GM12872 (cell line): ENCODE results near the gene RAE1.

Experiments used
- TF ChIP-seq, protein P1 (sequence below): IDR thresholded peaks from 3 replicates; pipeline ENCODE4 v1.5.1; 2011; ENCODE audit warnings: low read depth, mild to moderate bottlenecking, low read length, moderate library complexity; ENCODE audit not compliant: insufficient read depth

The RAE1 gene

DNA sequence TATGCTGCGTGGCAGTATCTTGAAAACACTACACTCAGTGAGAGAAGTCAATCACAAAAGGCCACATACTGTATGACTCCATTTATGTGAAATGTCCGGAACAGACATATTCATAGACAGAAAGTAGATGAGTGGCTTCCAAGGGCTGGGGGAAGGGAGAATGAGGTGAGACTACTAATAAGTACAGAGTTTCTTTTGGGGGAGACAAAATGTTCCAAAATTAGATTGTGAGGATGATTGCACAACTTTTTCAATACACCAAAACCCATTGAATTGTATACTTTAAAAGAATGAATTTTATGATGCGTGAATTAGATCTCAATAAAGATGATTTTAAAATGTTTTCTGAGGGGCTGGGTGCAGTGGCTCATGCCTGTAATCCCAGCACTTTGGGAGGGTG is 30.7 kb upstream of the RAE1 start:
- TF ChIP-seq, protein P1, sequence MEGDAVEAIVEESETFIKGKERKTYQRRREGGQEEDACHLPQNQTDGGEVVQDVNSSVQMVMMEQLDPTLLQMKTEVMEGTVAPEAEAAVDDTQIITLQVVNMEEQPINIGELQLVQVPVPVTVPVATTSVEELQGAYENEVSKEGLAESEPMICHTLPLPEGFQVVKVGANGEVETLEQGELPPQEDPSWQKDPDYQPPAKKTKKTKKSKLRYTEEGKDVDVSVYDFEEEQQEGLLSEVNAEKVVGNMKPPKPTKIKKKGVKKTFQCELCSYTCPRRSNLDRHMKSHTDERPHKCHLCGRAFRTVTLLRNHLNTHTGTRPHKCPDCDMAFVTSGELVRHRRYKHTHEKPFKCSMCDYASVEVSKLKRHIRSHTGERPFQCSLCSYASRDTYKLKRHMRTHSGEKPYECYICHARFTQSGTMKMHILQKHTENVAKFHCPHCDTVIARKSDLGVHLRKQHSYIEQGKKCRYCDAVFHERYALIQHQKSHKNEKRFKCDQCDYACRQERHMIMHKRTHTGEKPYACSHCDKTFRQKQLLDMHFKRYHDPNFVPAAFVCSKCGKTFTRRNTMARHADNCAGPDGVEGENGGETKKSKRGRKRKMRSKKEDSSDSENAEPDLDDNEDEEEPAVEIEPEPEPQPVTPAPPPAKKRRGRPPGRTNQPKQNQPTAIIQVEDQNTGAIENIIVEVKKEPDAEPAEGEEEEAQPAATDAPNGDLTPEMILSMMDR, result no peak

DNA sequence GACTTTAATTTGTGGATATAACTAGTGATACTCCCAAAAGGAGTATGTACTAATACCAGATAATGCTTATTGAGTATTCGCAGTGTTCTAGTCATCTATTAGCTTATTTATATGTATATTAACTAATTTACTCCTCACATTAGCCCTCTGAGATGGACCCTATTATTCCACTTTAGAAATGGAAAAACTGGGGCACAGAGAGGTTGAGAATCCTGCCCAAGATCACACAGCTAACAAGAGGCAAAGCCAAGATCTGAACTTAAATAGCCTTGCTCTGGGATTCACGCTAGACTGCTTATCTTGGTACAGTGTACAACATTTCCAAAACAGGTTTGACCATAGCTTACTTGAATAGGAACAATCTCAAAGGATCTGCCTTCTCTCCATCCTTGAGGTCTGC is 29.9 kb upstream of the RAE1 start:
- TF ChIP-seq, protein P1, result no peak

DNA sequence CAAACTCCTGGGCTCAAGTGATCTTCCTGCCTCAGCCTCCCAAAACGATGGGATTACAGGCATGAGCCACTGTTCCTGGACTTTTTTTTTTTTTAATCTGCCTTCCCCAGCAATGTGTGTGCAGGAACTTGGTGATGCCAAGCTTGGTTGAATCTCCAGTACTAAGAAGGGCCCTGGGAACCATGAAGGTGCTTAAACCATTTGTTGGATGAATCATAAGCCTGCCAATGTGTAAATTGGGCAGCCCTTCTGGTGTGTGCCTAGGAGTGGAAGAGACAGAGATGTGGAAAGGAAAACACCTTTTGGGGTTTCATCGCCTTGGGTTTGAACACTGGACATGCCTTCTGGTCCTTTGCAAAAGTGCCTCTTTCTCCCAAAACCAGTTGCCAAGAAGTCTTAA is 28.6 kb upstream of the RAE1 start:
- TF ChIP-seq, protein P1, result no peak

DNA sequence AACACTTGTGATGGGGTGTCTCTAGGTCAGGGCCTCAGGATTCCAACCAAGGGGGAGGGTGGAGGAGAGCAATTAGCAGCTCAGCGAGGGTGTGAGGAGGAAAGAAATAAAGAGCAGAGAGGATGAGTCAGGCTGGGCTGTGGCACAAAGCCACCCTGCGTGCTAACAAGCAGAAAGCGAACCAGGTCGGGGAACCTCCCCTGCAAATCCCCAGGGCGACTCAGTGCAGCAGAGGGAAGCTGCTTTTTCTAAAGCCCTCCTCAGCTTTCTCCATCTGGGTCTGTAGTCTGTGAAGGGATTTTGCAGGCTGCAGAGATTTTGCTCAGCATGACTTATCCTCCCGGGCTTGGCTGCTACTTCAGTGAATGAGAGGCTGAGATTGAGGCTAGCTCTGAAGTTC is 28.0 kb upstream of the RAE1 start:
- TF ChIP-seq, protein P1, result no peak

DNA sequence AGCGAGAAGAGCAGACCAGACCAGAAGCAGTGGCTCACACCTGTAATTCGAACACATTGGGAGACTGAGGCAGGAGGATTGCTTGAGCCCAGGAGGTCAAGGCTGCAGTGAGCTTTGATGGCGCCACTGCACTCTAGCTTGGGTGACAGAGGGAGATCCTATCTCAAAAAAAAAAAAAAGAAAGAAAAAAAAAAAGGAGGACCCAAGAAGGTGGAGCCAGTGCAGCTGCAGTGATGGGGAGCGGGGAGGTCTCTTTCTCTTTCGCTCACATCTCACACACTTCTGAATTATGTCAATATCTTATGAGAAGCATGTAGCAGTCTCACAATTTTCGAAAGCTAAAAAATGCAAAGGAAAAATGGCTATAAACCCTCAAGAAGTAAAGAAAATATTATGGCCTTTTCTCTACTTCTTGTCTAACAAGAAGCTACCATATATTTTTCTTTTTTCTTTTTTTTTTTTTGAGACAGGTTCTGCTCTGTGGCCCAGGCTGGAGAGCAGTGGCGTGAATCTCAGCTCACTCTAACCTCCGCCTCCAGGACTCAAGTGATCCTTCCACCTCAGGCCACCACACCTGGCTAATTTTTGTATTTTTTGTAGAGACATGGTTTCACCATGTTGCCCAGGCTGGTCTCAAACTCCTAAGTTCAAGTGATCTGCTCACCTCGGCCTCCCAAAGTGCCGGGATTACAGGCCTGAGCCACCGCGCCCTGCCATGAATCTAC is 25.3 kb upstream of the RAE1 start:
- TF ChIP-seq, protein P1, result no peak

DNA sequence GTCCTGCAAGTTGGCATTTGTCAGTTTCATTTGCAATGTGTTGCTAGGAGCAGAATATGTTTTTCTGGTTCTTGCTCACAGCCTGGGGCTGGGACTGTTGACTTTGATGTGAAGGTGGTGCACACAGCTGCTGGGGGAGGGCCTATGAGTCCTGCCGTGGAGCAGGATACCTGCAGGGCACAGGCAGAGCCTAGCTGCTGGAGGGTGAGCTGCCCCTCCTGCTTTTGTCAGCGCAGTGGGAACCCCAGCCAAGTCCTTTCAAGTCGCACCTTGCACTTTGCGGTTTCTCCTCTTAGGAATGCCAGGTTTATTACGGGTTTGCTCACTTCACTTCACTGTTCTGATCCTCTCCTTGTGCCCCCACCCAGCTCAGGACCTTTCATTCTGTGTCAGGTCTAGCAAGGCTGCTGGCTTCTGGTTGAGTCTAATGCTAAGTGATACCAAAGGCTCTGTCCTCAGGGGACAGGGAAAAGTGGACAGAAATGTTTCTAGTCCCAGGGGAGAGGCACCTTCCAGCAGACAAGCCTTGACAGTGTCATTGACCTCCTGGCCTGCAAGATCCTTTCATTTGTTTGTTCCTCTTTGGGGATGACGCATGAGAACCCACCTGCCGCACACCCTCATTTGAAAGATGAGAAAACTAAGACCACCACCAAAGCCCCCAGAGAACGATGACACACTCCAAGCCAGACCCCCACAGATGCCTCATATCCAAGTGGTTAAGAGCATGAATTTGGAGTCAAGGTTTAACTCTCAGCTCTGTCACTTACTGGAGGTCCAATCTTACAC is 24.2 kb upstream of the RAE1 start:
- TF ChIP-seq, protein P1, result no peak

DNA sequence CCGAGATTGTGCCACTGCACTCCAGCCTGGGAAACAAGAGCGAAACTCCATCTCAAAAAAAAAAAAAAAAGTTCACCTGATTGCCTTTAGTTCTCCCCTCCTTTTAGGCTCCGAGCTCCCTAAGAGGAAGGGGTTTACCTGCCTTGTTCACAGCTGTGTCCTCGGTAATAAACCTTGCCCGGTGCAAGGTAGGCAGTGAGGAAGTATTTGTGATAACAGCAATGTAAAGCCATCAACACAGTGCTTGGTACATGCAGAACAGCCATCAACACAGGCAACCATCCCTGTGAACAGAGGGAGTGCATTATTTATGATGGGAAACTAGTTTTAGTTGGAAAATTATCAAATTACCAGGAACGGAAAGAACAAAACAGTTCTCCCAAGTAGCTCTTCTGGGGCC is 23.2 kb upstream of the RAE1 start:
- TF ChIP-seq, protein P1, result no peak
